GM18511 (cell line): Measurements from ENCODE around the gene ELP4.
"Not testable (repeated sequence)": the region's sequence is repeated elsewhere in the genome, so short reads cannot be mapped to it uniquely, and the experiment has no call there.

Experiments used
- ATAC-seq: cut with Tn5 transposase; IDR thresholded peaks from one replicate; pipeline ENCODE4 v1.9.1; 2021; ENCODE audit warnings: mild to moderate bottlenecking, moderate library complexity; ENCODE audit not compliant: unreplicated experiment

Gene ELP4, protein sequence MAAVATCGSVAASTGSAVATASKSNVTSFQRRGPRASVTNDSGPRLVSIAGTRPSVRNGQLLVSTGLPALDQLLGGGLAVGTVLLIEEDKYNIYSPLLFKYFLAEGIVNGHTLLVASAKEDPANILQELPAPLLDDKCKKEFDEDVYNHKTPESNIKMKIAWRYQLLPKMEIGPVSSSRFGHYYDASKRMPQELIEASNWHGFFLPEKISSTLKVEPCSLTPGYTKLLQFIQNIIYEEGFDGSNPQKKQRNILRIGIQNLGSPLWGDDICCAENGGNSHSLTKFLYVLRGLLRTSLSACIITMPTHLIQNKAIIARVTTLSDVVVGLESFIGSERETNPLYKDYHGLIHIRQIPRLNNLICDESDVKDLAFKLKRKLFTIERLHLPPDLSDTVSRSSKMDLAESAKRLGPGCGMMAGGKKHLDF

DNA sequence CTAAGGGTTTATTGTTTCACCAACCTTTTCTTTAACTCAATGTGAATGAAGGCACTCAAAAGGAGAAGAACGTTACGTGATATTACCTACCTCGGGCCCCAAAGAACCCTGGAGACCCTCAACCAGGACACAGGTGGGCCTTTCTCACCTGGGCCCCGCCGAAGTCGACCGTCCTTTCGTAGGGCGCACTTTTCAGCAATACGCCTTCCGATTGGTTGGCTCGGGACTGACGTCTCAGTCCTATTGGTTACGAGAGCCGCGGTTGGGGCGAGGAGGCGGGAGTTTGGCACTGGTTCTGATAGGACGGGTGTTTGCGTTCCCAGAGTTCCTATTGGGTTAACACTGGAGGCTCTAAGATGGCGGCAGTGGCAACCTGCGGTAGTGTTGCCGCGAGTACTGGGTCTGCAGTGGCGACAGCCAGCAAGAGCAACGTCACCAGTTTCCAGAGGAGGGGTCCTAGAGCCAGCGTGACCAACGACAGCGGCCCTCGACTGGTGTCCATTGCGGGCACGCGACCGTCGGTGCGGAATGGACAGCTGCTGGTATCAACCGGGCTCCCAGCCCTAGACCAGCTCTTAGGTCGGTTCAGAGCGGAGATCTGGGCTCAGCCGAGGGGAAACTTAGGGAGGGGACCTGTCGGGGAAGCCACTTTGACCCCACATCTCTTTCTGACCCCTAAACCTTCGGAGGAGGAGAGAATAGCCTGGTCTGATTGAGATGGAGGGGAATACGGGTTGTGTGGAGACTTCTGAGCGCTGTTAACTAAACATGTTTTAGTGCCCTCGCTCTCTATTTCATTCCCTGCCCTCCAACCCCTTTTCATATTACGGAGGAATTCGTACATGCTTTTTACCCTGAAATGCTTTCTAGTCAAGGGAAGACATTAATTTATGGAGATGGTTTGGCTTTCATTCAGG, at the start of gene ELP4, which contains the start of gene IMMP1L:
Gene ELP4 (plus strand): TSS at position 339 of the 917 bp plus-strand sequence. CDS start 18 bp downstream, at position 357.
Gene IMMP1L (minus strand): TSS at position 194 of the 917 bp plus-strand sequence. CDS start 46,346 bp downstream, outside the sequence.
- peak; percentile 100 for ATAC-seq

DNA sequence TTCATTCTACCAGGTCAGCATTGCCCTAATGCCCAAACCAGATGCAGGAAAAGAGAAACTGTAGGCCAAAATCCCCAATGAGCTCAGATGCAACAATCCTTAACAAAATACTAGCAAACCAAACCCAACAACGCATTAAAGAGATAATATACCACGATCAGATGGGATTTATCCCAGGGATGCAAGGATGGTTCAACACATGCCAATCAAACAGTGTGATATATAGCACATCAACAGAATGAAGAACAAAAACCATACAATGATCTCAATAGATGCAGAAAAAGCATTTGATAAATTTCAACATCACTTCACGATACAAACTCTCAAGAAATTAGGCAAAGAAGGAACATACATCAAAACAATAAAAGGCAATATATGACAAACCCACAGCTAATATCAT, 45.1 kb upstream of the ELP4 start:
- no peak for ATAC-seq

DNA sequence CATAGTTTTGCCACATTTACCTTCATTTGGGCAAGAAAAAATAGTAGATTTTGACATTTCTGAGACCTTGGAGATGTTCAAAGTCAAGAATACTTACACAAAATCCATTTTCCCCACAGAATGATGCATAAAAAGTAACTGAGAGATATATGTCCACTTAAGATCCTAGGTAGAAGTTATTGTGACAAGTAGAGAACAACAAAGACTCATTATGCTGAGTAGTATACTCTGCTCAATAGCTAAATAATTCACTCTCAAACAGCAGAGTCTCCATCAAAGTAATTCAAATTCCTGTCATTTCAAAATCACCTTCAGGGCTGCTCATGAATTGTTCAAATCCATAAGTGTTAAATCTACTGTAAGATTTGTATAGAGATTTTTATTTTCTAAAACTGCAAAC, 35.5 kb upstream of the ELP4 start:
- no peak for ATAC-seq

DNA sequence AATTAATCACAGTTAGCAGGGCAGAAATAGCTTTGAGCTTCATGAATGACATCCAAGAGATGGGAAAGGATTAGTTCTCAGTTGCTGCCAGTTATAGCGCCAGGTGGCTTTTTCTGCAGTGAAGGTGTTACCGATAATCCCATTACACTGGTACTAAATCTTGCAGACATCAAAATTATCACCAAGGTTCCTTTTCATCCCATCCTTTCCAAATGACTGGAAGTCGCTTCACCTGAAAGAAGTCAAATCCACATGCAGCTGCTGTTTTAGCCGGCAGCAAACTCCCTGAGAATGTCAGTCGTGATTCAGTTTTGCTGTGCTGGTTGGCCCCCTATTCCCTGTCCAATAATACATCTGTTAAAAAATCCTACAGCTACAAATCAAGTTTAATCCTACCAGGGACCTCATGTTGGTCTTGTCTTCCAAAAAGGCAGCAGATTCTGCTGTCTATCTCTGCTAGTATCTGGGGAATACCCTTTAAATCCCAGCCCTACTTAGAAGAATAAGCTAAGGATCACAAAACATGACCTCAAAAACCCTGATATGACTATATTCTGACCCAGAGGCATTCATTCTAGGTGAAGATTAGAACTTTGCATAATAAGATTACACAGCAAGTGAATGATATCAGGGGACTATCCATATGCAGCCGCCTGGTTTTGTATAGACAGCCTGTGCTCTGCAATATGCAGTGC, 31.9 kb upstream of the ELP4 start:
- ATAC-seq = no peak

DNA sequence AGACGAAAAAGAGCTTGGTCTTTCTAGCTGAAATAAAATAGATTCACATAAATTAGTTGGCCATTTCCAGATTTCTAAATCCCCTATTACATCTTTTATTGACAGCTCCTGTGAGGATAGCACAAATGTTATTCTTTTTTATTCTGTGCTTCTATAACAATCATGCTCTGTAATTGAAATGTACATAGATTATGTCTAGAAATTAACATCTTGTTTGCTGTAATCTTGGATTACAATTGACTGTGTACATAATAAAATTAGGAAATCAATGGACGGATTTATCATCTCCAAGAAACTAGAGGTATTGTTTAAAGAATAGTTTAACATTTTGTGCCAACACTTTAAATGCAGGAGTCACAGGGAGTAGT, 31.4 kb upstream of the ELP4 start:
- ATAC-seq = no peak

DNA sequence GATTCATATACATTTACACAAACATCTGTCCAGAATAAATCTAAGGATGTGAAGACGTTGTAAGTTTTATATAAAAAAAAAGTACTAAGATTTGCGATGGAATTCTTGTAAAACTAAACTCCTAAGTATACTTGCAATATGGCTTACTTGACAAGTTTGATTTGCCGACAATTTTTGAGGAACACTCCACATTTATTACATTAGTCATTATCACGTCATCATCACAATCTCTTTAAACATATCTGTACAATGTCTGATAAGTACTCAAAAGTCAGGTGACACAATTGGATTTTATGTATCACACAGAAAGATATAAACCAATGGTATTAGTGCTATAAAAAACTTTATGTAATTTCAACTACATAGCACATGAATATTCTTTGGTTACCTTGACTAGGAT, 30.5 kb upstream of the ELP4 start:
- ATAC-seq = no peak

DNA sequence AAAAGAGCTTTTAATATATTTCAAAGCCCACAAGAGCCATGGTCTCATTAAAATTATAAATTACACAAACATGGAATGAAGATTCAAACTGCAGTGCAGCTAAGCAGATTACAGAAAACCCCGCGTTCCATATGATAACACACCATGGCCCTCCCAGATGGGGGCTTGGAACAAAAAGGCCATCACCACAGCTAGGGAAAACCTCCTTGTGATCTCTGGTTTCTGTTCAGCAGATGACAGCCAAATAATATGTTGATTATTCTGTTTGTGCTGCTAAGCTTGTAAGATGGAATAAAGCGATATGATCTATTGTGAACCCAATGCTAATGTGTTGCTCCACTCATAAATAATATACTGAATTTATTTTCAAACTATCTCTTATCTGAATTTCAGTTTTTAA, 28.6 kb upstream of the ELP4 start:
- no peak for ATAC-seq

DNA sequence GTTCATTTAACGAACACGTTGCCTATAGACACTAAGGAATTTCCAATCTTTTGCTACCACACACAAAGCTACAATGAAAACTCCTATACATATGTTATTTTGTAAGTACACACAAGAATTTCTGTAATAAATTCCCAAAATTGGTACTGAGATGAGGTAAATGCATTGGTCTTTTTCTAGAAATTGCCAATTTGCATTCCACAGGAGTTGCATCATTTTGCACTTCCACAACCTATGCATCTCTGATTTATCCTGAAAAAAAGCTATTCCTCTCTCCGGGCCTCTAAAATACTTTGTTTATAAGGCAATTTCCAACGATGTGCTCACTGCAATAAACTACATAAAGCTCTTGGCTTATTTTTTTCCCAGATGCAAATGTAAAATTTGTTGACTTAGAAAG, 25.1 kb upstream of the ELP4 start:
- no peak for ATAC-seq

DNA sequence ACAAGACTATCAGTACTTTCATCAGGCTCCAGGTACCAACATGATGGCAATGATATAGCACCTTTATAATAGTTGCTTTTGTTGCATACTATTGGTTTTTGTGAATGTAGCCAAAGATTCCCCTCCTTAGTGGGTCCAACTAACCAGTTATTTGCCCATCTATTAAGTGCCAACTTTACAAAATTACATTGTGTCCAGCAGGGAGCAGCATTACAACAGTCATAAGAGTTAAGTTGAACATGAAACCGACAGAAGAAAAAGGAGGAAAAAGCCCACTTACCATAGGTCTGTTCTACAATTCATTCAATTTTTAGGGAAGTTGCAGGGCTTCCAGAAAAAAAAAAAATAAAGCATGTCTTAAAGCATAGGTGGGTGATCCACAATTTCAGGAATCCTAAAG, 21.7 kb upstream of the ELP4 start:
- no peak for ATAC-seq

DNA sequence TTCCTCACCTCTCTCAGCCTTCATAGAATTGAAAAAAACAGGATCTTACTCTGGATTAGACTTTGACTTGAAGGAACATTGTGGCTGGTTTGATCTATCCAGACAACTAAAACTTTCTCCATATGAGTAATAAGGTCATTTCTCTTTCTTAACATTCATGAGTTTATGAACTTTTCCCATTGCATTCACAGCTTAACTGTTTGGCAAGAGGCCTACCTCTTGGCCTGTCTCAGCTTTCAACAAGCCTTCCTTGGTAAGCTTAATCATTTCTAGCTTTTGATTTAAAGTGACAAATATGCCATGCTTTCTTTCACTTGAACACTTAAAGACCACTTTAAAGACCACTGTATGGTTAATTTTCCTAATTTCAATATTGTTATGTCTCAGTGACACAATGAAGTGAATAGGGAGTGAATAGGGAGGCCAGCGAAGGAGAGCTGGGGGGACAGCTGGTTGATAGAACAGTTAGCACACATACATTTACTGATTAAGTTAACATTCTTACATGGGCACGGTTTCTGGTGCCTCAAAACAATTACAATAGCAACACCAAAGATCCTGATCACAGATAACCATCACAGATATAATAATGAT, 17.1 kb upstream of the ELP4 start:
- ATAC-seq = no peak

DNA sequence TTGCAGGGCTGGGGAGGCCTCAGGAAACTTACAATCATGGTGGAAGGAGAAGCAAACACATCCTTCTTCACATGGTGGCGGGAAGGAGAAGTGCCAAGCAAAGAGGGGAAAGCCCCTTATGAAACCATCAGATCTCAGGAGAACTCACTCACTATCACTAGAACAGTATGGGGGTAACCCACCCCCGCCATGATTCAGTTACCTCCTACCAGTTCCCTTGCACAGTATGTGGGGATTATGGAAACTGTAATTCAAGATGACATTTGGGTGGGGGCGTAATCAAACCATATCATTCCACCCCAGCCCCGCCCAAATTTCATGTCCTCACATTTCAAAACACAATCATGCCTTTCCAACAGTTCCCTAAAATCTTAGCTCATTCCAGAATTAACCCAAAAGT, 16.3 kb upstream of the ELP4 start:
- no peak for ATAC-seq

DNA sequence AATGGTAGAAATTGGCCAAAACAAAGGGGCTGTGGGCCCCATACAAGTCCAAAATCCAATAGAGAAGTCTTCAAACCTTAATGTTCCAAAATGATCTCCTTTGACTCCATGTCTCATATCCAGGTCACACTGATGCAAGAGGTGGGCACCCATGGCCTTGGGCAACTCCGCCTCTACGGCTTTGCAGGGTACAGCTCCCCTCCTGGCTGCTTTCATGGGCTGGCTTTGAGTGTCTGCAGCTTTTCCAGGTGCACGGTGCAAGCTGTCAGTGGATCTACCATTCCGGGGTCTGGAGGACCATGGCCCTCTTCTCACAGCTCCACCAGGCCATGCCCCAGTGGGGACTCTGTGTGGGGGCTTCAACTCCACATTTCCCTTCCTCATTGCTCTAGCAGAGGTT, 15.8 kb upstream of the ELP4 start:
- not testable (repeated sequence) for ATAC-seq

DNA sequence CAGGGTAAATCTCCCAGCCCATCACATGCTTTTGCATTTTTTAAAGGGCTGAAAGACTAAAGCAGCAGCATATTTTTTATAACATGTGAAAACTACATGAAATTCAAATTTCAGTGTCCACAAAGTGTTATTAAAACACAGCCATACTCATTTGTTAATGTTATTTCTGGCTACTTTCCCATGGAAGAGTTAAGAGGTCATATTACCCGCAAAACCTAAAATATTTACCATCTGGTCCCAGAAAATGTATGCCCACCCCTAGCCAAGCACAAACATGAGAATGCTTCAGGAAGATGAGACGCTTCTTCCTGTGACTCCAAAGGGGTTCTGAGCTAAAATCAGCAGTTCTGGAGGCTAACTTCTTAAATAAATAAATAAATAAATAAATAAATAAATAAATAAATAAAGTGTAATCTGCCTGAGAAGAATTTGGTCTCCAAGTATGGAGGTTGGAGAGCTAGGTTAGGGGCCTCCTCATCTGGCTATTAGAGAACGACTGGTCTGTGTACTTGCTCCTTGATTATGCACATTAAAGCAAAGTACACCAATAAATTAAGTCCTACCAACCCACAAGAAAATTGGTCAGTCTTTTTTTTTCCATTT, 9.9 kb upstream of the ELP4 start:
- no peak for ATAC-seq

DNA sequence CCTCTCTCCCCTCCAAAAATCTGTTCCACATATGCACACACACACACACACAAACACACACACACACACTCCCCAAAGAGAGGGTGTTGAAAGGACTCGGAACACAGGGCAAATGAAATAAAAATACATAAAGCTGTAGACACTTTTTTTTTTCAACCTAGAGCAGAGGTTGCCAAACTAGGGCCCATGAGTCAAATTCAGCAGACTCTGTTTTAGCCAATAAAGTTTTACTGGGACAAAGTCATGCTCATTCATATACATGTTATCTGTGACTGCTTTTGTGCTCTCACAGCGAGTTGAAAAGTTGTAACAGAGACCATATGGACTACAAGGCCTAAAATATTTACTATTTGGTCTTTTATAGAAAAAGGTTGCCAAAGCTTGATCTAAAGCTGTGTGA, 9.0 kb upstream of the ELP4 start:
- no peak for ATAC-seq

DNA sequence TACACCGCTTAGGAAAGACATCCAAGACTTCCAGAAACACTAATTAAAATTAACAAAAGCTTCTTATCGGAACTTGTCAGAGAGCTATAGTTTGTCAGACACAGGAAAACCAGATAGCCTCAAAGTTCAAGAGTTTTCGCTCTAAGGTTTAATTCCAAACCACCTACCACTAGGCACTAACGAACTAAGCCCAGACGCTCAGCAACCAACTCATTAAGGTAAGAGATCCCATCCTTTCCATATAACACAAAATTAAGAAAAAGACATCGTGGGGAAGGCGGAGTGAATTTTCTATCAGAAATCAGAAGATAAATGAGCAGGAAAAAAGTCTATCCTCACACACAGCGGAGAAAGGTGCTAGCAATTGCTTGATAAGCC, 527 bp upstream of the ELP4 start:
- ATAC-seq = peak; percentile 17

DNA sequence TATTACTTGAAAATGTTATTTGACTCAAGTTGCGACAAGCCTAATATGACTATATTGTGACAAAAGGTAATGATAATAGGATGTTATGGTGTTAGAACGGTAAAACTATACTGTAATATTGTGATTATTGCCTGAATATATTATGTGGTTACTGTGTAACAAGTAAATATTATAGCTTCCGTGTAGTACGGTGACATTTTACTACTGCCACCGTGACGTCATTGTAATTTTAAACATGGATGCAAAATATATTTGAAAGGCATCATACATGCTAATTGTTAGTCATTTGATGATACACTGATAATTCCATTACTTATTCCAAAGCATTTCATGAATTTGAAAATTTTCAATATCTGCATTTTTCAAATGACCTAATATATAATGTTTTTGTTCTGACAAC, 2.5 kb downstream of the ELP4 start:
- ATAC-seq = no peak

DNA sequence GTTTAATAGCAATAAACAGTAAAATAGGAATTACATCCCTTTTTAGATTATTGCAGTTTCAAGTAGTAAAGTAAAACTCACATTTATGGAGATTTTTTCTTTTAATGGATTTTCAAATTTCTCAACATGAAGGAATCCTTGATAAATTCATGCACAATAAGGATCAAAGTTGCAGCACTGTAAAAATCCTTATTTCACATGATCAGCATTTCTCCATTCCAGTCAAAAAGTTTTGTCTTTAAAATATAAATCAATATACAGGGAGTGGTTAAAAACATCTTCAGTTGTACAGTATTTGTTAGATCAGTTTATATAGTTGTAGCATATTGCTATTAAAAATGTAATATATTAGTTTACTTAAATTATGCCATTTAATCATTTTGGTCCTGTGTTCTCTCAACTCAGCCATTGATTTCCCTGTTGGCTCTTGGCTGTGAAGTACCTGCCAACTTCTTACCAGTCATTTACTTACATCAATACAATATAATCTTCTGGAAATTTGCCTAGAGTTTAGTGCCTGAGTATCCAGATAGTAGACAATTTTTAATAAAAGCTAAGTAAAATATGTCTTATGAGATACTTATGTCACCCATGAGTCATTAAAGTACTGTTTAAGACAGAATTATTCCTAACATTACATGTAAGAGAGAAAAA, 12.1 kb downstream of the ELP4 start:
- no peak for ATAC-seq

DNA sequence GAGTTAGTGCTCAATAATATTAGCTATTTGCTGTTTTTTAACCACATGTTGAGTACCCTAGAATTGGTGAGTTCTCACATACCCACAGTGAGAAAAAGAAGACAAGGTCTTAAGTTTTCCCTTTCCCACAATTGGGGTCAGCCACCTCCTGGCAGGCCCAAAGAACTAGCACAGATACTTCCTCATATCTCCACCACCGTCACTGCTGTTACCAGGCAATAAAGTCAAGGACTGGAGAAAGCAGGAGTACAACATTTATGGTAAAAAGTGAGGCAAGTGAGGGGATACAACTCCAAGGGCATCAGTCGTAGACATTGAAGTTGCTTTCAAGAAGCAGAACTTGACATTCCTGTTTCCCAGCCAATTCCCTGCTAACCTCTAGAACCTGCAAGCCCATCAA, 19.6 kb downstream of the ELP4 start:
- no peak for ATAC-seq

DNA sequence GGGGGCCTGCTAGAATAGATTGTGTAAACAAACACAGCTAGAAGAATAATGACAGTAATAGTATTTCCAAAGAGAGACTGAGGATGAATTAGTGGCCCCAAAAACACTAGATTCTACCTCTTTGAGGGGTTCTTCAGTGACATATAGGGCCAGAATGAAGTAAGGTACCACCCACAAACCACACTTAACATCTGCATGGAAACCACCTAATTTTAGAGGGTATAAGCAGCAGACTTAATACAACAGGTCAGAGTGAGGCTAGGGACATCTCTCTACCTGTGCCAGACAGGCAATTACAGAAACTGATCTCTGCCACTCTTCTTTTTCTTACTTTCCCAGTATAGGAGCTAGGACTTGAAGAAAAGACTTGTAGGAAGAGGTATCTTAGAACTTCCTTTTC, 20.1 kb downstream of the ELP4 start:
- ATAC-seq = peak; percentile 77

DNA sequence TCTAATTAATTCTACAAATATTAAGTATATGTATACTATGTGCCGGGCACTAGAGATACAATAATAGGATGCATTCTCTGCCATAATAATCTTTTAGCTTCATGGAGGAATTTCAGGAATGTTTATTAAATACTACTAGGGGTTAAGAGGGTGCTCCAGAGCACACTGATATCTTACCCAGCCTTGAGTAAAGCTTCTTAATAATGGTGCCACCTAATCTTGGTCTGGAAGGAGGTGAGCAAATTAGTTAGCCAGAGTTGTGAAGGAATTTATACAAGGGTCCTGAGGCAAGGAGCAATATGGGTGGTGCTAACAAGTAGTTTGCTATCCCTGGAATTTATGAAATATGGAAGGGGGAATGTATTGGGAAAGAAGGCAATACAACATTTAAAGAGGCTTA, 21.7 kb downstream of the ELP4 start:
- no peak for ATAC-seq
